ENCODE data around the gene XIRP2.

DNA sequence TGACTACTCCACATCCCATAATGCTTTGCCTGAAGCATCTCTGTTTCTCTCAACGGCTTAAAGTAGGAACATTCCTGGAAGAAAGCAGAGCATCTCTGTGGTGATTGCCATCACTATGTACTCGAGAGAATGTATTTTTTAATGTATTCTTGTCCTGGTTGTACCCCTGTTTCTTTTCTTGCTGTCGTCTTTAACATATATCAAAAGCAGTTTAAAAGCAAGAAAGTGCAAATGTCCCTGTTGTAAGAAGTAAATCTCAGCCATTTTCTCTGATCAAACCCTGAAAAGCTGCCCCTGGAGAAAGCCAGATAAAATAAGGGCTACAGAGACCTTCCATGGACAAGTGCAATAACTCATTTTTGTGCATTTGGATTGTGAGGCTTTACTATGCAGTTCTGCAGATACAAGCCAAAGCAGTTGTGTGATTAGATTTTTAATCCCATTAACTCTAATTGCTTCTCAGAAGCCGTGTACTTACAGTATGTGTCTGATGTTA is 70.8 kb downstream of the XIRP2 start:
- no peak for TF ChIP-seq POLR2A (IDR thresholded peaks at IDR 0.05; ENCODE audit: extremely low read depth, insufficient read length)
- TF ChIP-seq CTCF (IDR thresholded peaks at IDR 0.05; ENCODE audit: low read depth, low read length) = no peak
- no peak for TF ChIP-seq MAX (IDR thresholded peaks at IDR 0.05; ENCODE audit: low read depth, low read length)
- TF ChIP-seq MYC (IDR thresholded peaks at IDR 0.05; ENCODE audit: low read depth, low read length) = no peak
